Fibroblast of lung (primary cell): ENCODE data around the gene DESI1.

Experiments used
- CTCF ChIP-seq, 2 donors: IDR thresholded peaks in 1 of 2; conservative IDR thresholded peaks in 1 of 2; 1 replicate in 1 of 2; 2 replicates in 1 of 2; pipeline ENCODE4 v1.5.1; 2011 to 2012; ENCODE audit warnings: low read length in 2 of 2, control low read depth in 1 of 2, inconsistent platforms in 1 of 2, low read depth in 1 of 2, mild to moderate bottlenecking in 1 of 2
- EZH2 ChIP-seq: IDR thresholded peaks from 2 replicates; pipeline ENCODE4 v1.5.1; 2012; ENCODE audit warnings: low read length, control low read depth, mild to moderate bottlenecking; ENCODE audit errors: missing control alignments

- TF ChIP-seq CTCF (conservative IDR thresholded peaks at IDR 0.05 in 1 of 2, IDR thresholded peaks at IDR 0.05 in 1 of 2; ENCODE audit: low read depth in 1 of 2, low read length in 2 of 2), result peak; percentile 72 to 73
- TF ChIP-seq EZH2, result no peak
Measured at GRCh38 chr22:41596776-41597634, 23.8 kb downstream of the DESI1 start.
